ENCODE results near the gene KAZN. TPM values are rescaled to one million over a fixed set of nuclear protein-coding genes. Genes with fewer than 3 reads are reported as not detected.

KAZN gene
- polyA plus RNA-seq, 2 of the 4 experiments (the other 2 are of a cell fraction), result 1.3 to 1.9 TPM

DNA sequence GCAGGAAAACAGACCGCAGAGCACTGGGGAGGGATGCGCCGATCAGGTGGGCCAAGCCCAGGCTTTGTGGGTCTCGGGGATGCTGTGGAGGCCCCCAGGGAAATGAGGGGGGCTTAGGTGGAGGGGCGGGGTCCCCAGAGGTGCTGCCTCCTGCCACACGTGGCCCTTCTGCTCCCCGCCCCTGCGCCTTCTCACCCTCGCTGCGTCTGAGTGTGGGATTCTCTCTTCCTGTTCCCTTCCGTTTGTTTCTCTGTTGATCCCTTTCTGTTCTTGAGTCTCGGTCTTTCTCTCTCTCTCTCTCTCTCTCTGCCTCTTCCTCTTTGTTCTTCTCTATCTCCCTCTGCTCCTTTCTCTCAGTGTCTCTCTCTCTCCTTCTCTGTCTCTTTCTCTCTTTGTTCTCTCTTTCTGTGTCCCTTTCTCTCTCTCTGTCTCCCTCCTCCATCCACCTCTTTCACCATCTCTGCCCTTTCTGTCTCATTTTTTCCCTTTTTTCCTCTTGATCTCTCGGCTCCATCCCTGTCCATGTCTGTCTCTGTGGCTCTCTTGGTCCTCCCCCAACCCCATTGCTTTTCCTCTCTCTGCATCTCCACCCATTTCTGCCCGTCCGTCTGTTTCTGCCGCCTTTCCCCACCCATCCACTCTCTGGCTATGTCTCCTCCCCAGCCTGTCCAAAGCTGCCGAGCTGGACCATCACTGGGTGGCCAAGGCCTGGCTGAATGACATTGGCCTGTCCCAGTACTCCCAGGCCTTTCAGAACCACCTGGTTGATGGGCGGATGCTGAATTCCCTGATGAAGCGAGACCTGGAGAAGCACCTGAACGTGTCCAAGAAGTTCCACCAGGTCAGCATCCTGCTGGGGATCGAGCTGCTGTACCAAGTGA is 502.6 kb downstream of the KAZN start:
- POLR2A ChIA-PET, result no interaction called here
- TF ChIP-seq MAZ (IDR thresholded peaks at IDR 0.05; ENCODE audit: borderline replicate concordance, low read depth, low read length) (no peak), HEYL (CRISPR knock-in tag; IDR thresholded peaks at IDR 0.05) (no peak), TP53 (CRISPR knock-in tag; IDR thresholded peaks at IDR 0.05) (no peak)
- no peak for DNase-seq (ENCODE audit: low read depth in 1 of 2, low spot score in 1 of 2)
- CTCF ChIA-PET, result interaction anchor here (0.9 to 2.8 kb wide), 4 partner anchors 11 to 363 kb away, joined by 3 to 10 read pairs (median 3); no protein-coding TSS in a partner anchor
- WGBS (ENCODE audit: missing lambda C conversion rate), result 23% methylated on average over 19 of the region's 21 CpGs
- H3K4me3 ChIP-seq, result no peak overlapping the region
- FAIRE-seq, result no peak
- peak in 1 of 2 experiments; percentile 23; a peak in 2 of 6 replicates for ATAC-seq
- H3K4me1 ChIP-seq, result no peaks in the 10 kb centered on the region
- no peak overlapping the region for H3K27ac ChIP-seq
- 0 out of 3 replicates have a peak overlapping the region, but pooled peaks have one; percentile 32 for H3K4me2 ChIP-seq
- H3K9me3 ChIP-seq, result no peaks in the 10 kb centered on the region

DNA sequence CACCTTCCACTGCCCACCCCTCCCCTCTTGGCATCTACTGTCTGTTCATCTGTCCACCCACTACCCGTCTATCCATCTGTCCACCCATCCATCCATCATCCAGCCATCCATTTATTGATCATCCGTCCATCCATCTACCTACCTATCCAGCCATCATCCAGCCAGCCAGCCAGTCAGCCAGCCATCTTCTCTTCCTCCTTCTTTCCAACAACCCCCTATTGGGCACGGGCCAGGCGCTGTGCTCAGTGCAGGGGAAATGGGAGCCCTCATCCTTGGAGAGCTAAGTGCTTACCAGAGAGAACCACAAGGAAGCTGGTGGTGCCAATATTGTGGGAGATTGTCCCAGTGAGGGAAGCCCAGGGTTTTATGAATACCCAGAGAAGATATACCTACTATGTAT is 503.3 kb downstream of the KAZN start:
- Histone ChIP-seq H3K4me2 (no peak overlapping the region), H3K4me3 (no peak overlapping the region), H3K27ac (no peak overlapping the region), H3K4me1 (no peaks in the 10 kb centered on the region), H3K9me3 (no peaks in the 10 kb centered on the region)
- 40% methylated on average over 4 of the region's 4 CpGs for WGBS (ENCODE audit: missing lambda C conversion rate)
- ATAC-seq, result no peak
- POLR2A ChIA-PET, result no interaction called here
- no peak for FAIRE-seq
- no peak for DNase-seq (ENCODE audit: low read depth in 1 of 2, low spot score in 1 of 2)
- CTCF ChIA-PET, result interaction anchor here (0.9 to 2.8 kb wide), 2 partner anchors 26 to 364 kb away, joined by 3 to 10 read pairs; no protein-coding TSS in a partner anchor
- no peak for TF ChIP-seq TFCP2L1 (CRISPR knock-in tag; IDR thresholded peaks at IDR 0.05)
- no peak for TF ChIP-seq FOSB (CRISPR knock-in tag; IDR thresholded peaks at IDR 0.05)
- TF ChIP-seq KDM1A (IDR thresholded peaks at IDR 0.05; ENCODE audit: low read depth), result no peak
- no peak for TF ChIP-seq POLR2AphosphoS2 (conservative IDR thresholded peaks at IDR 0.05; ENCODE audit: low read length)
- no peak for TF ChIP-seq HOXB5 (CRISPR knock-in tag; IDR thresholded peaks at IDR 0.05)
- TF ChIP-seq EHF (CRISPR knock-in tag; IDR thresholded peaks at IDR 0.05), result no peak
- no peak for TF ChIP-seq RCOR1 (IDR thresholded peaks at IDR 0.05; ENCODE audit: low read depth, low read length)
- TF ChIP-seq, protein P1, sequence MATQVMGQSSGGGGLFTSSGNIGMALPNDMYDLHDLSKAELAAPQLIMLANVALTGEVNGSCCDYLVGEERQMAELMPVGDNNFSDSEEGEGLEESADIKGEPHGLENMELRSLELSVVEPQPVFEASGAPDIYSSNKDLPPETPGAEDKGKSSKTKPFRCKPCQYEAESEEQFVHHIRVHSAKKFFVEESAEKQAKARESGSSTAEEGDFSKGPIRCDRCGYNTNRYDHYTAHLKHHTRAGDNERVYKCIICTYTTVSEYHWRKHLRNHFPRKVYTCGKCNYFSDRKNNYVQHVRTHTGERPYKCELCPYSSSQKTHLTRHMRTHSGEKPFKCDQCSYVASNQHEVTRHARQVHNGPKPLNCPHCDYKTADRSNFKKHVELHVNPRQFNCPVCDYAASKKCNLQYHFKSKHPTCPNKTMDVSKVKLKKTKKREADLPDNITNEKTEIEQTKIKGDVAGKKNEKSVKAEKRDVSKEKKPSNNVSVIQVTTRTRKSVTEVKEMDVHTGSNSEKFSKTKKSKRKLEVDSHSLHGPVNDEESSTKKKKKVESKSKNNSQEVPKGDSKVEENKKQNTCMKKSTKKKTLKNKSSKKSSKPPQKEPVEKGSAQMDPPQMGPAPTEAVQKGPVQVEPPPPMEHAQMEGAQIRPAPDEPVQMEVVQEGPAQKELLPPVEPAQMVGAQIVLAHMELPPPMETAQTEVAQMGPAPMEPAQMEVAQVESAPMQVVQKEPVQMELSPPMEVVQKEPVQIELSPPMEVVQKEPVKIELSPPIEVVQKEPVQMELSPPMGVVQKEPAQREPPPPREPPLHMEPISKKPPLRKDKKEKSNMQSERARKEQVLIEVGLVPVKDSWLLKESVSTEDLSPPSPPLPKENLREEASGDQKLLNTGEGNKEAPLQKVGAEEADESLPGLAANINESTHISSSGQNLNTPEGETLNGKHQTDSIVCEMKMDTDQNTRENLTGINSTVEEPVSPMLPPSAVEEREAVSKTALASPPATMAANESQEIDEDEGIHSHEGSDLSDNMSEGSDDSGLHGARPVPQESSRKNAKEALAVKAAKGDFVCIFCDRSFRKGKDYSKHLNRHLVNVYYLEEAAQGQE (IDR thresholded peaks at IDR 0.05), result no peak
- no peak for TF ChIP-seq MAZ (IDR thresholded peaks at IDR 0.05; ENCODE audit: borderline replicate concordance, low read depth, low read length)

DNA sequence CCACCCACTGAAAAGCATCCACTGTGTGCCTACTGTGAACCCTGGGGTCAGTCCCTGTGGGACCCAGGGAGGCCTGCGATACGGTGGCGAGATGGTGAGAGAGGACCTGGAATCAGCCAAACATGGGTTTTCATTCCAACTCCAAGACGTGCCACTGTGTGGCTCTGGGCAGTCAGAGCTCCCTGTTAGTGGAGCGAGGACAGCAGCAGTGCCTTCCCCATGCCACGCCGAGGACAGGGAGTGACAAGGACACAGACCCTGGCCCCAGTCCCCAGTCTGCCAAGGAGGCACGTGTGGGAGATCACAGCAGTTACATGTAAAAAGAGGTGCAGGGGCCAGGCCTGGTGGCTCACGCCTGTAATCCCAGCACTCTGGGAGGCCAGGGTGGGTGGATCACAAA is 504.2 kb downstream of the KAZN start:
- H3K4me3 ChIP-seq, result no peak overlapping the region
- FAIRE-seq (no peak), ATAC-seq (no peak), DNase-seq (ENCODE audit: low read depth in 1 of 2, low spot score in 1 of 2) (no peak)
- WGBS (ENCODE audit: missing lambda C conversion rate), result 52% methylated on average over 7 of the region's 9 CpGs
- ChIA-PET POLR2A (no interaction called here), CTCF (interaction anchor here (0.8 to 2.8 kb wide), 2 partner anchors 25 to 1351 kb away, joined by 3 to 10 read pairs; no protein-coding TSS in a partner anchor)
- no peak overlapping the region for H3K4me2 ChIP-seq
- H3K27ac ChIP-seq, result no peak overlapping the region
- no peak for TF ChIP-seq HOXB5 (CRISPR knock-in tag; IDR thresholded peaks at IDR 0.05)
- H3K4me1 ChIP-seq, result no peaks in the 10 kb centered on the region
- H3K9me3 ChIP-seq, result no peaks in the 10 kb centered on the region

DNA sequence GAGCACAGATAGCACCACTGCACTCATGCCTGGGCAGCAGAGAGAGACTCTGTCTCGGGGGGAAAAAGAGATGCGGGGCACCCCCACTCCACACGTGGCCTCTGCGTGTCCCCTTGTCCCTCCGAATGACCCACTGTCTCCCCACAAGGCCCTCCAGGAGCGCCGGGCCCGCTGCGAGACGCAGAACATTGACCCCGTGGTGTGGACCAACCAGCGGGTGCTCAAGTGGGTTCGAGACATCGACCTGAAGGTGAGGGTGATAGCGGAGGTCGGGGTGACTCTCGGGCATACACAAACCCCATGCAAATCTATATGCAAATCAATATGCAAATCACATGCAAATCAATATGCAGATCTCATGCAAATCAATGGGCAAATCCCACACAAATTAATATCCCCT is 504.7 kb downstream of the KAZN start:
- Histone ChIP-seq H3K27ac (no peak overlapping the region), H3K9me3 (no peaks in the 10 kb centered on the region), H3K4me2 (no peak overlapping the region), H3K4me1 (no peaks in the 10 kb centered on the region), H3K4me3 (no peak overlapping the region)
- WGBS (ENCODE audit: missing lambda C conversion rate), result 34% methylated on average over 4 of the region's 17 CpGs
- no peak for TF ChIP-seq RFX5 (IDR thresholded peaks at IDR 0.05)
- DNase-seq (ENCODE audit: low read depth in 1 of 2, low spot score in 1 of 2) (no peak), FAIRE-seq (no peak), ATAC-seq (no peak)
- ChIA-PET POLR2A (no interaction called here), CTCF (interaction anchor here (0.8 kb wide), 1 partner anchor 1352 kb away, joined by 3 read pairs; no protein-coding TSS in a partner anchor)

Data from A549 (cell line).